Esophagus (tissue), 2 donors: ENCODE measurements around the gene KIF16B. TPM values are rescaled to one million over a fixed set of nuclear protein-coding genes. Genes with fewer than 3 reads are reported as not detected.

ENCODE experiments used
- H3K27ac ChIP-seq, 2 donors: one replicate each; pipeline ENCODE4 v1.5.1; 2013; ENCODE audit warnings: low read depth in 2 of 2, mild to moderate bottlenecking in 2 of 2, inconsistent platforms in 1 of 2, low read length in 1 of 2, moderate library complexity in 1 of 2
- H3K27me3 ChIP-seq, 2 donors: one replicate each; pipeline ENCODE4 v1.6.1; 2013; ENCODE audit warnings: low read length in 2 of 2, control low read depth in 1 of 2, mild to moderate bottlenecking in 1 of 2; ENCODE audit not compliant: insufficient read depth in 2 of 2, control insufficient read depth in 1 of 2
- H3K36me3 ChIP-seq, 2 donors: one replicate each; pipeline ENCODE4 v1.6.1; 2013; ENCODE audit warnings: low read length in 1 of 2; ENCODE audit not compliant: control insufficient read depth in 2 of 2, insufficient read depth in 2 of 2
- H3K4me1 ChIP-seq, 2 donors: one replicate each; pipeline ENCODE4 v1.6.1; 2013; ENCODE audit warnings: low read length in 1 of 2; ENCODE audit not compliant: control insufficient read depth in 2 of 2, insufficient read depth in 2 of 2
- H3K4me3 ChIP-seq, 2 donors: one replicate each; pipeline ENCODE4 v1.5.1; 2013; ENCODE audit warnings: low read length in 2 of 2, mild to moderate bottlenecking in 2 of 2, low read depth in 1 of 2, moderate library complexity in 1 of 2
- H3K9me3 ChIP-seq, 2 donors: one replicate each; pipeline ENCODE4 v1.6.1; 2013; ENCODE audit warnings: mild to moderate bottlenecking in 2 of 2, low read depth in 1 of 2, low read length in 1 of 2, moderate library complexity in 1 of 2; ENCODE audit not compliant: control insufficient read depth in 2 of 2, insufficient read depth in 1 of 2
- WGBS, 2 donors: extraction: QIAGEN DNeasy Blood & Tissue Kit; methylation state at CpG; one replicate each; pipeline ENCODE4 v1.1.7; 2013; 5-methylcytosine and 5-hydroxymethylcytosine counted together
- polyA plus RNA-seq, 2 donors: library from polyadenylated mRNA; stranded (reverse); fragments of 200-250 nt; gene quantifications; one replicate each; pipeline ENCODE4 v1.2.3, GENCODE V29; 2013
- donor health status: healthy with polysubstance abuse.
- donor health status: Bipolar disorder and iron deficiency.

KIF16B gene
- polyA plus RNA-seq, 2 donors = 5.2 to 7.3 TPM

DNA sequence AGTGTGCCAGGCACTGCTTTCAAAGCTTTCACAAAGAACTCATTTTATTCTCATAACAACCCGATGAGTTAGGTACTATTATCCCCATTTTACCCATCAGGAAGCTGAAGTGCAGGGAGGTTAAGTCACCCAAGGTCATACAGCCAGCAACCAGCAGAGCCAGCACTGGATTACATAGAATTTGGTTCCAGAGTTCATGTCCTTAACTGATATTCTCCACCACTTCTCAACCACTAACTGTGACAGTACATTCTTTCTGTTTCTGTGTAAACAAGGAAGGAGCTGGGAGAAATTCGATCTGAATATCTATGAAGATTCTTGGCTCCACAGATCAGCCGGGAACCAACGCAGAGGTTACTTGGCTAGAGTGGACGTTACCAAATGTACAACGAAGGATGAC is 98.0 kb downstream of the KIF16B start:
- WGBS, 2 donors = 66% methylated on average over 6 of the region's 6 CpGs
- Histone ChIP-seq H3K4me3 (no peak overlapping the region), H3K9me3 (no peaks in the 10 kb centered on the region), H3K36me3 (peaks cover 0 to 2% of the 10 kb centered on the region in 2 donors), H3K27ac (no peak overlapping the region), H3K4me1 (peaks cover 0 to 2% of the 10 kb centered on the region in 2 donors), H3K27me3 (no peaks in the 10 kb centered on the region)

DNA sequence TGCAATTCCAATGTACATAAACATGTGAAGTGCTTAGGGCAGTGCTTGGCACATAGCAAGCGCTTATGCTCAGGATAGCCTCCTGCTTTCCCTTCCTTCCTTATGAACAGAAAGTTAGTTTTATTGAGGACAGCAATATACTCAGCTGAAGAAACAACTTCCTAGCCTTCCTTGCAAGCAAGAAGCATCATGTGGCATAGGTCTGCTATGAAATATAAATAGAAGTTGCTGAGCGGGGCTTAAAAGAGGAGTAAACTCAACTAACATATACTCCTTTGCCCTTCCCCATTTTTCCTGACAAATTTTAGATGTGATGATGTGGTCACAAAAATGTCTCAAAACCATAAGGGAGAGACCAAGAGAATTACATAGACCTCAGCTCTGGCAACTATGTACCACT is 98.9 kb downstream of the KIF16B start:
- no peak overlapping the region for H3K4me3 ChIP-seq
- peaks cover 0 to 2% of the 10 kb centered on the region in 2 donors for H3K4me1 ChIP-seq
- H3K27me3 ChIP-seq = no peaks in the 10 kb centered on the region
- H3K36me3 ChIP-seq = peaks cover 0 to 2% of the 10 kb centered on the region in 2 donors
- no peak overlapping the region for H3K27ac ChIP-seq
- 93 to 95% methylated on average over 2 of the region's 2 CpGs for WGBS, 2 donors
- H3K9me3 ChIP-seq = no peaks in the 10 kb centered on the region

DNA sequence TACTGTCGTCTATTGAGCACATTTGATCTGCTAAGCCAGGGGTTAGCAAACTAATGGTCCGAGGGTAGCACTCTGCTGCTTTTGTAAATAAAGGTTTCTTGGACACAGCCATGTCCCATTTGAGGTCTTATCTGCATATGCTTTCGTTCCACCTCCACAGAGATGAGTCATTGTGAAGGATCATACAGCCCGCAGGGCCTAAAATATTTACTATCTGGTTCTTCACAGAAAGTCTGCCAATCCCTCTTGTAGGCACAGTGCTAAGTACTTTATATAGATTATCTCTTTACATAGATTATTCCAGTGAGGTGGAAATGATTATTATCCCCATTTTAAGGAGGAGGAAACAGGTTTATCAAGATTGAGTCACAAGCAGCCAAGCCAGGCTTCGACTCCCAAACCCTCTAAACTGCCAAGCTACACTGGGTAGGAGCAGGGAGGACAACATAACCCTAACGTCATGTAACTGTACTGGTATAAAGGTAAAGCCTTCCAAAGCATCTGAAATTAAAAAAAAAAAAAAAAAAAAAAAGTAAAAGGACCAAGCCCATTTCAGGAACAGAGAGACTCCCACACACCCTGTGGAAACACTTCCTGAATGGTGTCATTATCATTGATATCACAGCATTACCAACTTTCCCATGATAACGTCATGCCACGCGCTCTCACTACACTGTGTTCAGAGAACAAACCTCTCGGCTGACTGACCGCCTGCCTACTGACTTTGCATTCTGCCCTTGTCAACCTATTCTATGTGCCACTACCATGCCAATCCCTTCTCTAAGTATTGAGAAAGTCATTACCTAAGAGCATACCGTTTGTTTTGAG is 101.0 kb downstream of the KIF16B start:
- Histone ChIP-seq H3K9me3 (no peaks in the 10 kb centered on the region), H3K36me3 (no peaks in the 10 kb centered on the region), H3K4me1 (peaks cover 0 to 2% of the 10 kb centered on the region in 2 donors), H3K27ac (no peak overlapping the region), H3K4me3 (no peak overlapping the region), H3K27me3 (no peaks in the 10 kb centered on the region)
- WGBS, 2 donors = 63 to 64% methylated on average over 12 of the region's 12 CpGs

DNA sequence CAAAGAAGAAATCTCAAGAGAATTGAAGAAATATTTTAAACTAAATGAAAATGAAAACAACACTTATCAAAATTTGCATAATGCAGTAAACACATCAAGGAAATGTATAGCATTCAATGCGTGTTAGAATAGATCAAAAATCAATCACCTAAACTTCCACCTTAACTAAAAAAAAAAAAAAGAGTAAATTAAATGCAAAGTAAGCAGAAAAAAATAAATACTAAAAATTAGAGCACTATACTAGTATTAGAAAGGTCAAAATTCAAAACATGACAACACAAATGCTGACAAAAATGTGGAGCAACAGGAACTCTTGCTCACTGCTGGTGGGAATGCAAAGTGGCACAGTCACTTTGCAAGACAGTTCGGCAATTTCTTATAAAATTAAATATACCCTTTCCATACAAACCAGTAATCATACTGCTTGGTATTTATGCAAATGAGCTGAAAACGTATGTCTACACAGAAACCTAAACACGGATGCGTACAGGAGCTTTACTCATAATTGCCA is 103.8 kb downstream of the KIF16B start:
- Histone ChIP-seq H3K9me3 (no peaks in the 10 kb centered on the region), H3K27ac (no peak overlapping the region), H3K27me3 (no peaks in the 10 kb centered on the region), H3K36me3 (no peaks in the 10 kb centered on the region), H3K4me1 (peaks cover 0 to 2% of the 10 kb centered on the region in 2 donors), H3K4me3 (no peak overlapping the region)
- 91 to 93% methylated on average over 5 of the region's 5 CpGs for WGBS, 2 donors

DNA sequence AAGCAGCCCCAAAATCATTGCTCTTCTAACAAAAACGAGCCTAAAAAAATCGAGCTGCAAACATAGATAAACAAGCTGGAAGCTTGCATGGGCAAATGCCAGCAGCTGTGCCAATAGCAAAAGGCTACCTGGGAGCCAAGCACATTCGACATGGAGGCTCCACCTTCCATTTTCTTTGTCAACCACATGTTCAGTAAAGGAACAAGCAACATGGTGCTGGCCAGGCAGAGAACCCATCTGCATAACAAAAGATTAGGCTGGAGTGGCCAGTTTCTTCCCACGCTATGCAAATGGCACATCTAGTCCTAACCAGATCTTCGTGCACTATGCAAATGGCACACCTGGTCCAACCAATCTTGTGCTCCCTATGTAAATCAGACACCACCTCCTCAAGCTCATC is 110.5 kb downstream of the KIF16B start:
- no peaks in the 10 kb centered on the region for H3K4me1 ChIP-seq
- no peaks in the 10 kb centered on the region for H3K9me3 ChIP-seq
- WGBS, 2 donors = 65 to 71% methylated on average over 5 of the region's 5 CpGs
- peaks cover 0 to 3% of the 10 kb centered on the region in 2 donors for H3K36me3 ChIP-seq
- H3K27me3 ChIP-seq = no peaks in the 10 kb centered on the region
- H3K27ac ChIP-seq = peak overlapping the region in 1 of 2 donors; percentile 9
- no peak overlapping the region for H3K4me3 ChIP-seq

DNA sequence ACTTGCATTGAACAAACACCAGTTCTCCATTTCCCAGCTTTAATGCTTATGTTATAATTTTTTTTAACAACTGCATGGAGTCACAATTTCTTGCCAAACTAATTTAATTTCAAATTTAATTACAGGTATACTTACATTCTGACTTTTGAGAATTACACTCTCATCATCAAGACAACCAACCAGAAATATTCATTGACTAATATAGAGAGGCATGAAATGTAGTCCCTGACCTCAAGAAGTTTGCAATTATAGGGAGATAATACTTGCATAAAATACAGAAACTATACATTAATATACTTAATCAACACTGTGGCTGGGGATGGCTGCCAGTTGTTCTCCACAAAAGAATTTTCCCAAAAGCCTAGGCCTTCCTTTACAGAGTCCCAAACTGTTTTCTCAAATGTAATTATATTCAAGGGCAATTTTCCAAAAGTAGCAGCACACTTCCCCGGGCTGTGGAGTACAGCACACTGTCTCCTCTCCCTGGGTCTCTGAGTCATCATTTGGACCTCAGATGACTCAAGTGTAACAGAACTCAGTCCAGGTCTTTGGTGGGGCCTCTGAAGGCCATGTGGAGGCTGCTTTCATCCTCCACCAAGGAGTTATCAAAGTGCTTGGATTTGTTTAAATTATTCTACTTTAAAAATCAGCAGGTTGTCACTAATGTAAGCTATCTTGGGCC is 114.1 kb downstream of the KIF16B start:
- H3K27ac ChIP-seq = no peak overlapping the region
- no peaks in the 10 kb centered on the region for H3K9me3 ChIP-seq
- peaks cover 0 to 3% of the 10 kb centered on the region in 2 donors for H3K36me3 ChIP-seq
- no peak overlapping the region for H3K4me3 ChIP-seq
- no peaks in the 10 kb centered on the region for H3K27me3 ChIP-seq
- H3K4me1 ChIP-seq = no peaks in the 10 kb centered on the region
- WGBS, 2 donors = 9 to 16% methylated on average over 1 of the region's 1 CpG

DNA sequence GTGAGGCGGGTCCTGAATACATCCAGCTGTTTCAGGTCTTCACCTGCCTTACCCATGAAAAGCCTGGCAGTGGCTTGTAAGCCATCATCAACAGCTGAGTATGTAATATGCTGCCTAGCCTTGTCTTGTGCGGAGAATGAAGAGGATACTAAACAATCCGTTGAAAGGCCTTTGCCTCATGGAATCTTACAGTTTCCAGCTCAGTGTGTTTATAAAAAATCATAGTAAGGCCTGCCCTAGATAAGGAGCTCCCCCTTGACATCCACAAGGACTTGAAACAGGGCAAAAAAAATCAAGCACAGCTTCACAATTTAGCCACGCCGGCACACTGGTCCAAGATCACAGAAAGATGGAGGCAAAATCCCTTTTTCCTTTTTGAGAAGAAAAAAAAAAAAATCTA is 115.7 kb downstream of the KIF16B start:
- WGBS, 2 donors = 93 to 94% methylated on average over 5 of the region's 5 CpGs
- Histone ChIP-seq H3K36me3 (no peaks in the 10 kb centered on the region), H3K9me3 (no peaks in the 10 kb centered on the region), H3K4me3 (no peak overlapping the region), H3K4me1 (no peaks in the 10 kb centered on the region), H3K27me3 (no peaks in the 10 kb centered on the region), H3K27ac (no peak overlapping the region)

DNA sequence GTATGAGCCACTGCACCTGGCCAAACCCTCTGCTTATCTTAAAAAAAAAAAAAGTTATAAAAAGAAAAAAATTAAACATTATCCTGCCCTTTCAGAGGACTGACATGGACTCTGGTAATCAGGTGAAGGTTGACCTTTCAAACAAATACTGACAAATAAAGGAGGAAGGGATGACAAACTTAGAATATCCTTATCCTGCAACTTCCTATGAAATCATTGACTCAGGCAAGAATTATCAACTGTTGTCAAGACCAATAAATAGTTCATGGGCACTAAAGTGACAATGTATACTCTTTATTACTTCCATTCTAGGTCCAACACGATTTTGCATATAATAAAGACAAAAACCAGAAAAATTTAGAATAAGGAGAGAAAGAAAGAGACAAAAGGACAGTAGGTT is 117.9 kb downstream of the KIF16B start:
- Histone ChIP-seq H3K27me3 (no peaks in the 10 kb centered on the region), H3K9me3 (no peaks in the 10 kb centered on the region), H3K4me3 (no peak overlapping the region), H3K36me3 (no peaks in the 10 kb centered on the region), H3K27ac (no peak overlapping the region), H3K4me1 (no peaks in the 10 kb centered on the region)
- 70 to 88% methylated on average over 1 of the region's 1 CpG for WGBS, 2 donors

DNA sequence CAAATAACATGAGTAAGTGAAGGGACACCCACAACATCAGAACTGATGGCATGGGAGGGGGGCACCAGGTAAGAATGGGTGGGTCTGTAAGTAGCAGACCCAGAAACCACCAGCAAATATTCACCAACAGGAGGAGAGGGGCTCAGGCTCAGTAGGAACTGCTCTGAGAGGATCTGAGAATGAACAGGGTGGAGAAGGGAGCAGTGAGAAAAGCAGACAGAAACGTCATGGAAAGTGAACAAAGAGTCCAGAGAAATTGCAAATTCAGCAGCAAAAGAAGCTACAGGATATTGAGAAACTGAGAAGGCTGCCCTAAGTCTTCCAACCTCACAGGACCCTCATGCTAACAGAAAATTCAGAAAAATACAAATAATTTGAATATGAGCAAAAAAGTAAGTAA is 121.3 kb downstream of the KIF16B start:
- Histone ChIP-seq H3K4me1 (no peaks in the 10 kb centered on the region), H3K9me3 (no peaks in the 10 kb centered on the region), H3K27me3 (no peaks in the 10 kb centered on the region), H3K36me3 (no peaks in the 10 kb centered on the region), H3K27ac (no peak overlapping the region), H3K4me3 (no peak overlapping the region)
- WGBS, 2 donors = 62 to 79% methylated on average over 1 of the region's 1 CpG
